ENCODE results near the gene GPR146. TPM values are rescaled to one million over a fixed set of nuclear protein-coding genes. Genes with fewer than 3 reads are reported as not detected.

GPR146 gene
- total RNA-seq, 2 donors from 2014 or later, result 0.66 to 0.75 TPM

DNA sequence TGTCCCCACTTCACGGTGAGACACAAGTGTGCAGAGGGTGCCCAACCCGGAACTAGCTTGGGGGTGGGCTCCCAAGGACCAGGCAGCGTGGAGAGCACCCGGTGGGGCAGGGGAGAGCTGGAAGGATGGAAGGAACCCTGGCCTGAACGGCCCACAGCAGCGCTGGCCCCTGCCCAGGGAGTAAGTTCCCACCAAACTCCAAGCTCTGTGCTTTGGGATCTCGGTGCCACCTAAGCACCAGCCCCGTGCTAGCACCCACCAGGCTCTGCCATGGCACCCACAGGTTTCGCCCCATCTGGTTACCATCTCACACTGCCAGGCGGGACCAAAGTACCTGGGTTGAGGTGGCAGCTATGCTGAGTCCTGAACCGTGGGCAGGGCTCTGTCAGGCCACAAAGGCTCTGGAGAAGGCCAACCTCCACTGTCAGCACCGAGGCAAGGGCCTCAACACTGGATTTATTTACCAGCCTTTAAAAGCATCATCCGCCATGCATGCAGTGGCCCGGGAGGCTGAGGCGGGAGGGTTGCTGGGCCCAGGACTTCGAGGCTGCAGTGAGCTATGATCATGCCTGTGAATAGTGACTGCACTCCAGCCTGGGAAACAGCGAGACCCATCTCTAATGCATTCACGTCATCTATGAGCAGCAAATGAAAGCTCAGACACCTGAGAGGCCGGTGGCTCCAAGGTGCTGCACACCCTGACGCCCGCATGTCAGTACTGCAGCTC lies 59.6 kb downstream of the GPR146 start:
- no peaks in the 10 kb centered on the region for H3K27me3 ChIP-seq (ENCODE audit: control insufficient read depth, insufficient read depth, low read length, poor library complexity, severe bottlenecking)
- no peaks in the 10 kb centered on the region for H3K36me3 Mint-ChIP-seq (ENCODE audit: low read depth)
- H3K4me1 ChIP-seq (ENCODE audit: control insufficient read depth, insufficient read depth, low read length), result no peaks in the 10 kb centered on the region
- H3K27me3 Mint-ChIP-seq (ENCODE audit: insufficient read depth), result no peaks in the 10 kb centered on the region
- no peak overlapping the region for H3K27ac Mint-ChIP-seq
- H3K4me1 Mint-ChIP-seq, result no peaks in the 10 kb centered on the region
- no peak overlapping the region for H3K4me3 ChIP-seq (ENCODE audit: low read length)
- H3K9me3 ChIP-seq (ENCODE audit: control insufficient read depth, low read length), result no peaks in the 10 kb centered on the region
- TF ChIP-seq, protein P1, sequence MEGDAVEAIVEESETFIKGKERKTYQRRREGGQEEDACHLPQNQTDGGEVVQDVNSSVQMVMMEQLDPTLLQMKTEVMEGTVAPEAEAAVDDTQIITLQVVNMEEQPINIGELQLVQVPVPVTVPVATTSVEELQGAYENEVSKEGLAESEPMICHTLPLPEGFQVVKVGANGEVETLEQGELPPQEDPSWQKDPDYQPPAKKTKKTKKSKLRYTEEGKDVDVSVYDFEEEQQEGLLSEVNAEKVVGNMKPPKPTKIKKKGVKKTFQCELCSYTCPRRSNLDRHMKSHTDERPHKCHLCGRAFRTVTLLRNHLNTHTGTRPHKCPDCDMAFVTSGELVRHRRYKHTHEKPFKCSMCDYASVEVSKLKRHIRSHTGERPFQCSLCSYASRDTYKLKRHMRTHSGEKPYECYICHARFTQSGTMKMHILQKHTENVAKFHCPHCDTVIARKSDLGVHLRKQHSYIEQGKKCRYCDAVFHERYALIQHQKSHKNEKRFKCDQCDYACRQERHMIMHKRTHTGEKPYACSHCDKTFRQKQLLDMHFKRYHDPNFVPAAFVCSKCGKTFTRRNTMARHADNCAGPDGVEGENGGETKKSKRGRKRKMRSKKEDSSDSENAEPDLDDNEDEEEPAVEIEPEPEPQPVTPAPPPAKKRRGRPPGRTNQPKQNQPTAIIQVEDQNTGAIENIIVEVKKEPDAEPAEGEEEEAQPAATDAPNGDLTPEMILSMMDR (conservative IDR thresholded peaks at IDR 0.05), result no peak
- H3K36me3 ChIP-seq (ENCODE audit: control insufficient read depth, insufficient read depth, low read length), result peaks cover 5% of the 10 kb centered on the region
- no peaks in the 10 kb centered on the region for H3K9me3 Mint-ChIP-seq
- no peak for DNase-seq
- H3K27ac ChIP-seq (ENCODE audit: low read depth, low read length), result no peak overlapping the region
- WGBS, 2 experiments (ENCODE audit: insufficient coverage in 1 of 2, insufficient read length in 1 of 2), result 93 to 95% methylated on average over 19 to 21 of the region's 21 CpGs
- H3K9ac ChIP-seq (ENCODE audit: extremely low read depth, low read length, poor library complexity, severe bottlenecking), result no peak overlapping the region
- H3K4me3 Mint-ChIP-seq, result no peak overlapping the region

DNA sequence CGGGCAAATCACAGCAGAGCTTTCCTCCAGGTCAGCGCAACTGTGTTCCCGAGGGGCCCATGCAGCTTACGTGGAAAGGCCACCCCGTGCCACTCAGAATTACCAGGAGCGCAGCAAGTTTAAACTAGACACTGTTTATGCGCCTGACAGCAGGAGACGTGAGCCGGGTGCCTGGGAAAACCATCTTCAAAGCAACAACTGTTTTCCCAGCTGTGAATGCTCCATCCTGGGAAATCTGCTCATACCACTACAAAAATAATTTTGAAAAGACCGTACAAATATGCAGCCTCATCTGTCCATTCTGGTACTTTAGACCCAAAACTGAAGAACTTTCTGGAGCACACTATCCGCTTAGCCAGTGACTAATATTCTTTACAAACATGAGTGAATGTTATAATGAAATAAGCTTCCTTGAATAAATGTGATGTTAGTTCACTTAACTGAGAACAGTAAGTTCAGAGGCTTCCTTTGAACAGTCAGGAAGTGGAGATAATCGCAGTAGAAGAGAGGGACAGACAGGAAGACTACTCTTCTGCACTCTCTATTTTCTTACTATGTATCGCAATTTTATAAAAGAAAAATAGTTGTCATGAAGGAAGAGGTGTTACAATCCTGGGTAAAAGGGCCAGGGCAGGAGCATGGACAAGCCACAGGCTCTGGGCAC lies 60.3 kb downstream of the GPR146 start:
- Mint-ChIP-seq H3K4me1 (no peaks in the 10 kb centered on the region), H3K4me3 (no peak overlapping the region), H3K36me3 (ENCODE audit: low read depth) (no peaks in the 10 kb centered on the region), H3K27ac (no peak overlapping the region), H3K27me3 (ENCODE audit: insufficient read depth) (no peaks in the 10 kb centered on the region), H3K9me3 (no peaks in the 10 kb centered on the region)
- no peaks in the 10 kb centered on the region for H3K9me3 ChIP-seq (ENCODE audit: control insufficient read depth, low read length)
- 91 to 95% methylated on average over 11 to 13 of the region's 13 CpGs for WGBS, 2 experiments (ENCODE audit: insufficient coverage in 1 of 2, insufficient read length in 1 of 2)
- H3K36me3 ChIP-seq (ENCODE audit: control insufficient read depth, insufficient read depth, low read length), result peaks cover 5% of the 10 kb centered on the region
- H3K4me1 ChIP-seq (ENCODE audit: control insufficient read depth, insufficient read depth, low read length), result no peaks in the 10 kb centered on the region
- no peak overlapping the region for H3K27ac ChIP-seq (ENCODE audit: low read depth, low read length)
- DNase-seq, result no peak
- H3K4me3 ChIP-seq (ENCODE audit: low read length), result no peak overlapping the region
- TF ChIP-seq, protein P1 (conservative IDR thresholded peaks at IDR 0.05), result no peak
- H3K9ac ChIP-seq (ENCODE audit: extremely low read depth, low read length, poor library complexity, severe bottlenecking), result no peak overlapping the region
- H3K27me3 ChIP-seq (ENCODE audit: control insufficient read depth, insufficient read depth, low read length, poor library complexity, severe bottlenecking), result no peaks in the 10 kb centered on the region

DNA sequence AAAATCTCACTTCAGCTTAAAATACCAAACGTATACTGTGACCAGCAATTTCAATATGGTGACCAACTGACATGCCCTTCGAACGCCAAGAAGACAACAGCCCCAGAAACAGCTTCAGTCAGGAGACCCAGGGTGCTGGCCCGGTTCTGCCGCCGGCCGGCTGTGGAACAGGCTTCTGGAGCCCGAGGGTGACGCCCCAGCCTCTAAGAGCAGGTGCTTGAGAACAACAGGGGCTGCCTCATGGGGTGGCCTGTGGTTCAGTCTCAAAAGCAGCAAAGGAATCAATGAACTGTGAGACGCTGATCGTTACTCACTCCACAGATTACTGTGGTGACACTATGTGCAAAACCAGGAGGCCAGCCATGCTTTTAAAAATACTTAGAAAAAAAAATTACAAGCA lies 60.8 kb downstream of the GPR146 start:
- 90% methylated on average over 7 to 11 of the region's 11 CpGs for WGBS, 2 experiments (ENCODE audit: insufficient coverage in 1 of 2, insufficient read length in 1 of 2)
- H3K36me3 Mint-ChIP-seq (ENCODE audit: low read depth), result no peaks in the 10 kb centered on the region
- no peaks in the 10 kb centered on the region for H3K4me1 ChIP-seq (ENCODE audit: control insufficient read depth, insufficient read depth, low read length)
- no peaks in the 10 kb centered on the region for H3K9me3 ChIP-seq (ENCODE audit: control insufficient read depth, low read length)
- no peaks in the 10 kb centered on the region for H3K27me3 Mint-ChIP-seq (ENCODE audit: insufficient read depth)
- no peaks in the 10 kb centered on the region for H3K4me1 Mint-ChIP-seq
- no peak overlapping the region for H3K4me3 ChIP-seq (ENCODE audit: low read length)
- H3K27ac Mint-ChIP-seq, result no peak overlapping the region
- H3K27me3 ChIP-seq (ENCODE audit: control insufficient read depth, insufficient read depth, low read length, poor library complexity, severe bottlenecking), result no peaks in the 10 kb centered on the region
- TF ChIP-seq, protein P1 (conservative IDR thresholded peaks at IDR 0.05), result no peak
- no peaks in the 10 kb centered on the region for H3K9me3 Mint-ChIP-seq
- H3K9ac ChIP-seq (ENCODE audit: extremely low read depth, low read length, poor library complexity, severe bottlenecking), result no peak overlapping the region
- H3K27ac ChIP-seq (ENCODE audit: low read depth, low read length), result no peak overlapping the region
- H3K4me3 Mint-ChIP-seq, result no peak overlapping the region
- no peak for DNase-seq
- peaks cover 5% of the 10 kb centered on the region for H3K36me3 ChIP-seq (ENCODE audit: control insufficient read depth, insufficient read depth, low read length)
